GM20000 (cell line): Measurements from ENCODE around the gene RBM48.

ENCODE experiments used
- DNase-seq: peaks from one replicate; pipeline ENCODE4 v3.0.0; 2012; ENCODE audit warnings: low spot score
- TF ChIP-seq, protein P1 (sequence below): IDR thresholded peaks from 2 replicates; pipeline ENCODE4 v1.5.1; 2012; ENCODE audit warnings: mild to moderate bottlenecking, control low read depth; ENCODE audit errors: extremely low read depth, missing control alignments

The RBM48 gene

DNA sequence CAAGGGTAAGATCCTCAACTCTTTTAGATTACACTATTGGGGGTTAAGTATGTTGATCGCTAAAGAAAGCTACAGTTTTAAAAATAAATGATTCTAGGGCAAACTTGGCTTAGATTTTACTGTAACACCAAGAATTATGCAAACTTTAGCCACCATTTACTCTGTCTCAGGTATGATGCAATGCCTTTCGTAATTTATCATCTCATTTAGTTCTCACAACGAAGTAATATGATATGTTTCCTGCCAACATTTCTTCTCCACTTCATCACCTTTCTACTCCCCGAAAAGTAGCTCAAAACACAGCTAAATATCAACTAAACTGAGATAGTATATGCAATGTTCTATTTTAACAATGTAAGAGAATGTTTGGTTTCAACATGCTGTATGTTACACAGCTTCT lies 40.5 kb downstream of the RBM48 start:
- TF ChIP-seq, protein P1, sequence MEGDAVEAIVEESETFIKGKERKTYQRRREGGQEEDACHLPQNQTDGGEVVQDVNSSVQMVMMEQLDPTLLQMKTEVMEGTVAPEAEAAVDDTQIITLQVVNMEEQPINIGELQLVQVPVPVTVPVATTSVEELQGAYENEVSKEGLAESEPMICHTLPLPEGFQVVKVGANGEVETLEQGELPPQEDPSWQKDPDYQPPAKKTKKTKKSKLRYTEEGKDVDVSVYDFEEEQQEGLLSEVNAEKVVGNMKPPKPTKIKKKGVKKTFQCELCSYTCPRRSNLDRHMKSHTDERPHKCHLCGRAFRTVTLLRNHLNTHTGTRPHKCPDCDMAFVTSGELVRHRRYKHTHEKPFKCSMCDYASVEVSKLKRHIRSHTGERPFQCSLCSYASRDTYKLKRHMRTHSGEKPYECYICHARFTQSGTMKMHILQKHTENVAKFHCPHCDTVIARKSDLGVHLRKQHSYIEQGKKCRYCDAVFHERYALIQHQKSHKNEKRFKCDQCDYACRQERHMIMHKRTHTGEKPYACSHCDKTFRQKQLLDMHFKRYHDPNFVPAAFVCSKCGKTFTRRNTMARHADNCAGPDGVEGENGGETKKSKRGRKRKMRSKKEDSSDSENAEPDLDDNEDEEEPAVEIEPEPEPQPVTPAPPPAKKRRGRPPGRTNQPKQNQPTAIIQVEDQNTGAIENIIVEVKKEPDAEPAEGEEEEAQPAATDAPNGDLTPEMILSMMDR, result no peak

DNA sequence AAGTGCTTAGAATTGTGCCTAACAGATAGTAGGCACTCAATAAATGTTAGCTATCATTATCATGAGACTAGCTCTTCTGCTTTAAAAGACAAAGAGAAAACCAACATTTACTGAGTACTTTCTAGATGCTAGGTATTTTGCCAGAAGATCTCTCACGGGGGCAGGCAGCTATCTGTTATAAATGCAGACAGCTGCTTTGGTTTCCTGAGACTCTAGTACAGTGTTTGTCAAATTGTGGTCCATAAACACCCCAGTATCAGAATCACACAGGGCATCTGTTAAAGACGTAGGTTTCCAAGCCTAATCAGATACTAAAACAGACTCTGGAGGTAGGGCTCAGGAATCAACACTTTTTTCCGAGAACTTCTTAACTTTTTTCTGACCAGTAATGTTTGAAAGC lies 47.7 kb downstream of the RBM48 start:
- TF ChIP-seq, protein P1, result no peak
- no peak for DNase-seq

More for the DNA sequence above, 40.5 kb downstream of the RBM48 start:
- DNase-seq, result no peak

GRCh38 chr7:92582948-92583347 lies 54.4 kb downstream of the RBM48 start:
- no peak for DNase-seq
- TF ChIP-seq, protein P1, result no peak

DNA sequence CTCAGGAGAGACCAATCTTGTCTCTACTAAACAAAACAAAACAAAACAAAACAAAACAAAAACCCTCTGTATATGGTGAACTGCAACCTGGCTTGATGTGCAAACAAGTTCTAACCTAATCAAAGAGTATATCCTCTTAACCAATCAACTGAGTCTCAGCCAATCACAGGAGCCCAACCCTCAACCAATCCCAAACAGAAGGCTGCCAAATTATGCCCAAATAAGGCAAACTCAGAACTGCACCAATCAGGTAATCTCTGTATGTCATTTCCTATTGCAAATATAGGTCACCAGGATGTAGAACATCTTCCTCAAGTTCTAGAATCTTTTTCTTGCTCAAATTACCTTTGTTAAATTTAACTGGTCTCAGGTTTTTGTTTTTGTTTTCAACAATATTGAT lies 56.4 kb downstream of the RBM48 start:
- TF ChIP-seq, protein P1, result no peak

DNA sequence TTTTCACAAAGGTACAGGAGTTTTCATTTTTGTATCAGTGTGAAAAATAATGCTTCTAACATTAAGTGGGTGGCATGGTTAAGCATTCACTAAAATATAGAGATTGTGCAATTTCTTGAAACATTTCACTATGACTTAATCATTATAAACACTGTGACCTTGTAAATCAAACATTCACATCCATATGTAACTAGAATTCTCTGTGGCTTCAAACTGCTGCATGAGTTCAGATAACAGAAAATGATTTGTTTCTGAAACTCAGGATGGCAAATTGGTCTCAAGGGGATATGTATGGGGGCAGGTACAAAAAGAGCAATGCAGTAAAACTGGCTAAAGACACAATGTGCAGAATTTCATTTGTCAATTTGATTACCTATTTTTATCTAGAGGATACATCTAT lies 57.8 kb downstream of the RBM48 start:
- DNase-seq, result no peak
- TF ChIP-seq, protein P1, result no peak

More for the DNA sequence above, 56.4 kb downstream of the RBM48 start:
- no peak for DNase-seq

DNA sequence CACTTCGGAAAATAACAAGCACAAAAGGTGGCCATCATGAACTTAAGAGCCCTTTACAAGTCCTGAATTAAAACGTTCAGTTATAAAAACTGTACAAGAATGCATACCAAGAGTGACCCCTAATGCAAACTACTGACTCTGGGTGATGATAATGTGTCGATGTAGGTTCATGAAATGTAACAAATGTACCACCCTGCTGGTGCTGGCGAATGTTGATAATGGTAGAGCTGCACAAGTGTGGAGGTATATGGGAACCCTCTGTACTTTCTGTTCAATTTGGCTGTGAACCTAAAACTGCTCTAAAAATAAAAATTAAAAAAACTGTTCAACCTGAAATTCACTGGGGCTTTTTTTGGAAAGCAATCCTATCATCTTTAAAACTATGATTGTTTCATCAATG lies 58.2 kb downstream of the RBM48 start:
- DNase-seq, result no peak
- TF ChIP-seq, protein P1, result no peak
